ENCODE data around the gene PFDN5.
"Not testable (repeated sequence)": the region's sequence is repeated elsewhere in the genome, so short reads cannot be mapped to it uniquely, and the experiment has no call there.

Gene PFDN5

GRCh38 chr12:53287741-53288216, 7.6 kb upstream of the PFDN5 start:
- DNase-seq, result no peak

GRCh38 chr12:53288322-53288721, 7.0 kb upstream of the PFDN5 start:
- DNase-seq, result no peak

- DNase-seq, result no peak
Observed at GRCh38 chr12:53289891-53290290, 5.5 kb upstream of the PFDN5 start.

GRCh38 chr12:53290661-53291060, 4.7 kb upstream of the PFDN5 start:
- no peak for DNase-seq

GRCh38 chr12:53292426-53292825, 2.9 kb upstream of the PFDN5 start:
- DNase-seq, result peak; percentile 91

GRCh38 chr12:53295891-53296219, 513 bp downstream of the PFDN5 start:
- DNase-seq, result no peak

- DNase-seq, result not testable (repeated sequence)
Observed at GRCh38 chr12:53297106-53297505, 1.8 kb downstream of the PFDN5 start.

GRCh38 chr12:53298164-53298563, 2.8 kb downstream of the PFDN5 start:
- no peak for DNase-seq

GRCh38 chr12:53299101-53299453, 3.7 kb downstream of the PFDN5 start:
- DNase-seq, result no peak

- DNase-seq, result peak; percentile 69
Observed at GRCh38 chr12:53299454-53300180, 4.3 kb downstream of the PFDN5 start, which contains the start of gene MYG1. Gene MYG1 (plus strand): TSS chr12:53299695. CDS start chr12:53299738, 43 bp downstream.

GRCh38 chr12:53300187-53300586, 4.8 kb downstream of the PFDN5 start:
- DNase-seq, result no peak

GRCh38 chr12:53302903-53303302, 7.6 kb downstream of the PFDN5 start:
- DNase-seq, result no peak

- DNase-seq, result no peak
Observed at GRCh38 chr12:53306826-53307225, 11.5 kb downstream of the PFDN5 start.

GRCh38 chr12:53308276-53308675, 12.9 kb downstream of the PFDN5 start:
- no peak for DNase-seq

- DNase-seq, result no peak
Observed at GRCh38 chr12:53313996-53314395, 18.7 kb downstream of the PFDN5 start.

- DNase-seq, result no peak
Observed at GRCh38 chr12:53320352-53321195, 25.2 kb downstream of the PFDN5 start.

GRCh38 chr12:53324113-53324778, 28.9 kb downstream of the PFDN5 start:
- DNase-seq, result no peak

GRCh38 chr12:53324779-53325510, 29.6 kb downstream of the PFDN5 start:
- peak; percentile 84 for DNase-seq

- DNase-seq, result no peak
Observed at GRCh38 chr12:53325511-53326061, 30.2 kb downstream of the PFDN5 start.

GRCh38 chr12:53326460-53327185, 31.3 kb downstream of the PFDN5 start:
- DNase-seq, result no peak

- DNase-seq, result no peak
Observed at GRCh38 chr12:53327435-53328042, 32.2 kb downstream of the PFDN5 start.

Data from NCI-H2107 (cell line).